Kidney (tissue), 14 donors: ENCODE measurements around the gene SMIM30. TPM values are rescaled to one million over a fixed set of nuclear protein-coding genes. Genes with fewer than 3 reads are reported as not detected.
A peak's percentile ranks its signal among the peaks of the same experiment; 100 is the strongest.
"Not testable (repeated sequence)": the region's sequence is repeated elsewhere in the genome, so short reads cannot be mapped to it uniquely, and the experiment has no call there.

Experiments used
- DNase-seq, 5 donors: peaks; one replicate each; pipeline ENCODE4 v3.0.0-alpha.2; 2013 to 2020
- FAIRE-seq: peaks from 2 replicates; lab custom pipeline; 2012; peaks lifted over from hg19 to GRCh38; lab: Jason Lieb, UNC
- H3K27ac ChIP-seq, 2 donors: one replicate each; pipeline ENCODE4 v1.7.0; 2013; ENCODE audit warnings: low read depth in 2 of 2, low read length in 2 of 2, inconsistent platforms in 1 of 2
- H3K27me3 ChIP-seq: one replicate; pipeline ENCODE4 v1.7.1; 2013; ENCODE audit warnings: low read length, inconsistent platforms; ENCODE audit not compliant: control insufficient read depth, insufficient read depth
- H3K36me3 ChIP-seq, 3 donors: one replicate each; pipeline versions ENCODE4 v1.7.0 to v1.7.1; 2013; ENCODE audit warnings: low read length in 3 of 3, control low read depth in 1 of 3, inconsistent platforms in 1 of 3; ENCODE audit not compliant: insufficient read depth in 3 of 3, control insufficient read depth in 2 of 3
- H3K4me1 ChIP-seq, 3 donors: one replicate each; pipeline versions ENCODE4 v1.7.0 to v1.7.1; 2013; ENCODE audit warnings: low read length in 3 of 3, inconsistent platforms in 1 of 3, low read depth in 1 of 3; ENCODE audit not compliant: control insufficient read depth in 2 of 3, insufficient read depth in 2 of 3
- H3K4me3 ChIP-seq, 3 donors: one replicate each; pipeline versions ENCODE4 v1.7.0 to v1.8.1; 2013; ENCODE audit warnings: low read length in 3 of 3, control low read depth in 1 of 3, inconsistent platforms in 1 of 3
- H3K9ac ChIP-seq, 3 donors: one replicate each; pipeline versions ENCODE4 v1.7.0 to v1.7.1; 2013; ENCODE audit warnings: low read length in 3 of 3, control low read depth in 1 of 3, inconsistent platforms in 1 of 3
- H3K9me3 ChIP-seq, 3 donors: one replicate each; pipeline versions ENCODE4 v1.7.0 to v1.7.1; 2013; ENCODE audit warnings: low read length in 3 of 3, control low read depth in 1 of 3, inconsistent platforms in 1 of 3; ENCODE audit not compliant: control insufficient read depth in 2 of 3, insufficient read depth in 1 of 3
- intact Hi-C: fragments of 100-400 bp; cut with DNase I; formaldehyde crosslinking; loops from one replicate; pipeline ENCODE4 v1.11.1; 2022
- polyA plus RNA-seq: library from polyadenylated mRNA; stranded (reverse); fragments of 350-450 nt; fragmentation: Illumina TruSeq; extraction: RNeasy Lipid Tissue Mini Kit (QIAGEN cat#74804); gene quantifications from one replicate; pipeline ENCODE4 v1.2.3, GENCODE V29; 2014; ENCODE audit warnings: low read depth, low replicate concordance; ENCODE audit not compliant: insufficient read depth
- total RNA-seq: library from RNA; stranded (reverse); fragmentation: NEBNext Ultra II Directional; extraction: Animal tissue kit (Norgen Biotek cat#: 25700); gene quantifications from one replicate; pipeline ENCODE4 v1.2.1, GENCODE V29; 2021
- TF ChIP-seq, protein P1 (sequence below): IDR thresholded peaks from 3 replicates; pipeline ENCODE4 v1.5.1; 2012; ENCODE audit warnings: mild to moderate bottlenecking, moderate library complexity, borderline replicate concordance; ENCODE audit not compliant: insufficient read depth; ENCODE audit errors: extremely low read depth
- donor health status: control.
- donor health status: control.
- donor health status: control.
- donor health status: control.
- donor health status: control.
- donor health status: DM: yes; HTN: yes; CAD: no.
- donor health status: Normal renal cell carcinoma (clear cell type).

The SMIM30 gene
- total and polyA plus RNA-seq, 2 donors from 2014 or later, result 42.9 to 102 TPM

DNA sequence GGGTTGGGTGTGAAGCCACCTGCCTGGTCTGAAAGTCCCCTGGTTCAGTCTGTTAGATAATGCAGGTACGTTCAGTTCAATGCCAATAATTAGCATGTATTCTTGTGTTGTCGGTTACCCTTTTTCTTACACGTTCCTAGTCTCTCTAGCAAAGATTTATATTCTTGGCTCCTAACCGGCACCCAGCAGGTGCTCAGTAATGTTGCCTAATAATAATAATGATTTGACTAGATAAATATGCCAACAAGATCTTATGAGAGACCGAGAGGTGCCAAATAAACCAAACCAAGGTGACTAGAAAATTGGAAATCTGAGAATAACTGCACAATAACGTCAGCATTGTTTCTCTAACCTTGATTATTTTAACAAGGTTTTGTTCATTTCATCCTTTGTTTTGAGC, 1.1 kb upstream of the SMIM30 start:
- Histone ChIP-seq H3K4me3 (no peak overlapping the region), H3K36me3 (no peaks in the 10 kb centered on the region), H3K27me3 (no peaks in the 10 kb centered on the region), H3K4me1 (no peaks in the 10 kb centered on the region), H3K9ac (no peak overlapping the region), H3K27ac (no peak overlapping the region), H3K9me3 (no peaks in the 10 kb centered on the region)
- TF ChIP-seq, protein P1, sequence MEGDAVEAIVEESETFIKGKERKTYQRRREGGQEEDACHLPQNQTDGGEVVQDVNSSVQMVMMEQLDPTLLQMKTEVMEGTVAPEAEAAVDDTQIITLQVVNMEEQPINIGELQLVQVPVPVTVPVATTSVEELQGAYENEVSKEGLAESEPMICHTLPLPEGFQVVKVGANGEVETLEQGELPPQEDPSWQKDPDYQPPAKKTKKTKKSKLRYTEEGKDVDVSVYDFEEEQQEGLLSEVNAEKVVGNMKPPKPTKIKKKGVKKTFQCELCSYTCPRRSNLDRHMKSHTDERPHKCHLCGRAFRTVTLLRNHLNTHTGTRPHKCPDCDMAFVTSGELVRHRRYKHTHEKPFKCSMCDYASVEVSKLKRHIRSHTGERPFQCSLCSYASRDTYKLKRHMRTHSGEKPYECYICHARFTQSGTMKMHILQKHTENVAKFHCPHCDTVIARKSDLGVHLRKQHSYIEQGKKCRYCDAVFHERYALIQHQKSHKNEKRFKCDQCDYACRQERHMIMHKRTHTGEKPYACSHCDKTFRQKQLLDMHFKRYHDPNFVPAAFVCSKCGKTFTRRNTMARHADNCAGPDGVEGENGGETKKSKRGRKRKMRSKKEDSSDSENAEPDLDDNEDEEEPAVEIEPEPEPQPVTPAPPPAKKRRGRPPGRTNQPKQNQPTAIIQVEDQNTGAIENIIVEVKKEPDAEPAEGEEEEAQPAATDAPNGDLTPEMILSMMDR, result no peak
- no peak for DNase-seq
- no peak for FAIRE-seq
- intact Hi-C loops, result no loop called here

DNA sequence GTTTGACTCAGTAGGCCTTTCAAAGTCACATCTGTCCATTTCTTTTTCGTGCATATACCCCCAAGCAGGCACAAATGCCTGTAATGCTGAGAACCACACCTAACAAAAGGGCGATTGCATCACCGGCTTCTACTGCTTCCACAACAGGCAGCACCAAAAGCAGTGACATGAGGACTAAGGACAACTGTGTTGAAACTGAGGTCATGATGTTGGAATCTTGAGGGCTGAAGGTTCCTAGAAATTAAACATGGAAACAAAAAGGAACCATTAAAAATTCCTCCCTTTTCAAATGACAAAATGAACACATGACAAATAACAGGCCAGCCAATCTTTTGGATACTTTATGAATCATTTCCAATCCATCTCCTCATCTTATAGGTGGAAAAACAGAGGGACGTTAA, 980 bp downstream of the SMIM30 start:
- H3K9me3 ChIP-seq, H3K27ac ChIP-seq, H3K36me3 ChIP-seq, H3K9ac ChIP-seq, DNase-seq, H3K4me1 ChIP-seq, intact Hi-C loops, H3K27me3 ChIP-seq, FAIRE-seq: not testable (repeated sequence)
- peak overlapping the region in 2 of 3 donors; percentile 90 to 98 for H3K4me3 ChIP-seq

DNA sequence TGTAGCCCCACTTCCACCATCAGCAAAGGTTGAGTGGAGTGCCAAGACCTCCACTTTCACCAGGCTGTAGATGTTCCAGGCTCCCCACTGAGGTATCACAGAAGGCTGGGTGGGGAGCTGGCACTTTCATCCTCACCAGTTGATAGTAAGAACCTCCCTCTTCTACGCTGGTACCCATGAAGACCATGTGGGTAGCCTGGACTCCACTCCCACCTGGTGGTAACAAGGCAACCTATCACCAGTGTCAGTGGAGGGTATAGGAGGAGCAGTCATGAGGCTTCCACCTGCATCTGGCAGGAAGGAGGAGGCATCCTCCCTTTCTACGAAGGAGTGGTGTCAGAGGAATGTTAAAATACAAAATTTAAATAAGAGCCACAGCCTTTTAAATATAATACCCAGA, 4.4 kb downstream of the SMIM30 start:
- no peaks in the 10 kb centered on the region for H3K9me3 ChIP-seq
- no peaks in the 10 kb centered on the region for H3K36me3 ChIP-seq
- TF ChIP-seq, protein P1, result no peak
- DNase-seq (peak in 1 of 5 donors; percentile 7), FAIRE-seq (no peak)
- H3K27ac ChIP-seq, result no peak overlapping the region
- H3K9ac ChIP-seq, result no peak overlapping the region
- H3K27me3 ChIP-seq, result no peaks in the 10 kb centered on the region
- no peaks in the 10 kb centered on the region for H3K4me1 ChIP-seq
- intact Hi-C loops, result no loop called here
- no peak overlapping the region for H3K4me3 ChIP-seq

- H3K27me3 ChIP-seq, result no peaks in the 10 kb centered on the region
- TF ChIP-seq, protein P1, result no peak
- no peaks in the 10 kb centered on the region for H3K36me3 ChIP-seq
- DNase-seq, result no peak
- H3K4me3 ChIP-seq, result no peak overlapping the region
- no peaks in the 10 kb centered on the region for H3K4me1 ChIP-seq
- FAIRE-seq, result no peak
- no peak overlapping the region for H3K9ac ChIP-seq
- H3K9me3 ChIP-seq, result no peaks in the 10 kb centered on the region
- intact Hi-C loops, result no loop called here
- H3K27ac ChIP-seq, result no peak overlapping the region
These were observed 8.6 kb downstream of the SMIM30 start for GRCh38 chr7:113109718-113110117.
